GM18520 (cell line): Measurements from ENCODE around the gene DST.

Experiments
- ATAC-seq: cut with Tn5 transposase; IDR thresholded peaks from one replicate; pipeline ENCODE4 v1.9.1; 2021; ENCODE audit not compliant: unreplicated experiment

The DST gene

GRCh38 chr6:56540232-56541029 is 102.3 kb downstream of the DST start:
- no peak for ATAC-seq

- no peak for ATAC-seq
Measured at GRCh38 chr6:56539527-56540105, 103.1 kb downstream of the DST start.

- ATAC-seq = no peak
Measured at GRCh38 chr6:56538851-56539250, 103.8 kb downstream of the DST start.

DNA sequence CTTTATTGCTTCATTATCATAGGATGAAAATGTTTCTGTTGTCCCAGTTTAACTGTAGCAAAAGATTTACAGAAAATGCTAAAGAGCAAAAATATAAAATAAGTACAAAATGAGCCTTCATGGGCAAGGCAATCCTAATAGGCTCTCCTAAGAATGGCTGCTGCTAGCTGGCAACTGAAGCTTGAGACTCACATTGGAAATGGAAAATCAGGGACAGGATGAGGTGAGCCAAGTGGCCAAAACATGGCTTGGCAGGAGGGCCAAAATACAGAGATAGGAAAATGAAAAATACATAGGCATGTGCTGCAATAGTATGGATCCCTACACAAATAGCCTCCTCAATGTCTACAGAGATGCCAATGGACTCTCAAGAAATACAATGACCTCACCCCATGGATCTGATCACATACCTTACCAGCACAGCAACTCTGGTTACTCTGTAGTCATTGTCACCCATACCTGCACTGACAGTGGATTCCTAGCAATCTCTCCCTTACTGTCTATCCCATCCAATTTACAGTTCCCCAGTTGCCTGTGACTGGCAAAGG is 105.4 kb downstream of the DST start:
- no peak for ATAC-seq

DNA sequence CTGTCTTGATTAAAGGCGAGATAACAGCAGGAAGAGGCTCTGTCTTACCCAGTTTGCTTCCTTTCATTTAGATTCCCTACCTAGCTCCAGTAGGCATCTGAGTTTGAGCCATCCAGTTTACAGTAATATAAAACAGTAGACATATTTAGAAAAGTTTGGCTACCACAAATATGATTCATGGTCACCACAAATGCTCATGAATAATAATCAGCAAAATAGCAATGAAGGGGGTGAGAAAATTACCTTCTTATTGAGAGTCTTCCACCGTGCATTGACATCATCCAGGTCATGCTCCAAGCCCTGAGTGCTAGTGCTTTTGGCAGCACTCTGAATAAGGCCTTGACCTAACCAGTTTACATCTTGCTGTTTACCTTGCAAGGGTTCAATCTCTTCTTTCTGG is 106.2 kb downstream of the DST start:
- no peak for ATAC-seq

DNA sequence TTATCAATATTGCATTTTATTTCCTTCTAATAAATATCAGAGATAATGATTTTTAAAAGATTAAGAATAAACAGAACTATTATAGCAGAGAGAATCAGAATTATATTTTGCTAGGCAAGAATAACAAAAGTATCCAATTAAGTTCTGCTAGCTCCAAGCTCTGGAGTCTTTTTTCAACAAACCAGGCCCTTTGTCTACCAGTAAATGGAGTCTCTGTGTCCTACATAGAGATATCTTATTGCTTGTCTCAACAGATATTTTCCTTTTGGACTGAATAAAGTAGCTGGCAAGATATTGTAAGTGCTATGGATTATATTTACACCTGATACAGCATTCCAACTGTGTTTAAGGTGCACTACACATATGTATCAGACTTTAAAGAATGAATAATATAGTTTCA is 107.1 kb downstream of the DST start:
- ATAC-seq = no peak

DNA sequence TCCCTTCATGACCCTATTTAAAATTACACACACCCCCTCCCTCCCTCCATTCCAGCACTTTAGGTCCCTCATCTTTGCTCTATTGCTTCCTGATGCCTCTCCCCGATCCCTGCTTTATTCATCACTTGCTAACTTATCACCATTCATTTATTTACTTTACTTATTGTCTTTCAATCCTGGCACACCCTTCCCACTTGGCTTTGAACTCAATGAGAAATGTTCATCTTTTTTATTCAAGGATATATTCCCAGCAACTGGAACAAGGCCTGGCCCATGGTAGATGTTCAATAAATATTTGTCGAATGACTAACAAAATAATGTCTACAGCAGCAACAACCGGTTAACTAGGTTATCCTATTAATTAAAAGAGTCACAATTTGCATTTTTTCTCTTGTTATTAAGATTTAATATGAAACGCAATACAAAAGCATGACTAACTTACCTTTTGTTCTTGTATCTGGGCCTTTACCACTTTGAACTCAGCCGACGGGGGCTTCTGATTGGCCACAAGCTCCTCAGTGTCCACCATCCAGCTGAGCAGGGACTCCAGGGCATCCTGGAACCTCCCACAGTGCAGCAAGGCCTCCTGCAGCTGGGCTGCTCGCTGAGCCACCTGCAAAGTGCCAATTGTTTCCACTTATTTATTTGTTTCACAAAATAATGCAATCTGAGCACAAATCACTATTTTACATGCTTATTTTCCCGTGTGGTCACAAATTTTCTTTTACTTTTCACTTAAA is 107.8 kb downstream of the DST start:
- ATAC-seq = no peak

GRCh38 chr6:56532766-56533551 is 109.7 kb downstream of the DST start:
- ATAC-seq = no peak

GRCh38 chr6:56531839-56532595 is 110.7 kb downstream of the DST start:
- ATAC-seq = no peak

DNA sequence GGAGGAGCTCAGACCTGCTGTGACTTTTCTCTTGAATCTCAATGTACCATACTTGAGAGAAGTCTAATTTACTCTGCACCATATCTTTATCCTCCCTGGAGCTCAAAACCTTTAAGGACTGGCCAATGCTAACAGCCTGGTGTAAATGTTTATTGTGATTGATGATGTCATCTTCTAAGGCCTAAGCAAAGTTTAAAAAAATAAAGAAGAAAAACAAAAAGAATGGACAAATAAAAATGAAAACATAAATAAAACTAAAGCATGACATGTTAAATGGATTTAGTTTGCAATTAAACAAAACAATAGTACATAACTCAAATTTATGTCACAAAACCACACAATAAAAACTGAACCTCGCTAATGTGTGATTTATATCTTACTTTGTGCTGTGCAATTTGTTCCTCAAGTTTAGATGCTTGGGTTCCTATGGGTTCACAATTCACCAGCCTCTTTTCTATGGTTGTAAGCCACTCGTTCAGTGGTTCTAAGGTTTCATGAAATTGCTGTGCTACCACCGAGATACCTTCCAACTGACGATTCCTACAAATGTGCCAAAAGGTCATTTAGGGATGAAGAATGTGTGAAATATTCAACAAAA is 113.0 kb downstream of the DST start:
- ATAC-seq = no peak

- ATAC-seq = no peak
Measured at GRCh38 chr6:56528412-56528841, 114.3 kb downstream of the DST start.

DNA sequence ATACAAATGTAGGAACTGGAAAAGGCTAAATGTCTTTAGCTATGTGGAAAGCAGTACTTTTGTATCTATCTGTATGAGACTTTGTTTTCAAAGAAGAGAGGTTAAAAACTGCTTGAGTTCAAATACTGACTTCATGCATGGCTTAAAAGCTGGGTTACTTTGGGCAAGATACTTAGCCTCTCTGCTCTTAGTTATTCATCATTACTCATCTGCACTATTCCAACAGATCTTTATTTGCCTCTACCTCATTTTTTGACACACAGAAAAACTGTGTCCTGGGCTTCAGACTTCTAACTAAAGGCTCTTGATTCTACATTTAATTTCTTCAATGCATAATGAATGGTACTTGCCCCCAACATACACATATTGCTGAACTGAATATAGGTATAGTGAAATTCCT is 114.8 kb downstream of the DST start:
- ATAC-seq = no peak

- no peak for ATAC-seq
Measured at GRCh38 chr6:56526860-56527544, 115.7 kb downstream of the DST start.

- no peak for ATAC-seq
Measured at GRCh38 chr6:56525974-56526789, 116.5 kb downstream of the DST start.

DNA sequence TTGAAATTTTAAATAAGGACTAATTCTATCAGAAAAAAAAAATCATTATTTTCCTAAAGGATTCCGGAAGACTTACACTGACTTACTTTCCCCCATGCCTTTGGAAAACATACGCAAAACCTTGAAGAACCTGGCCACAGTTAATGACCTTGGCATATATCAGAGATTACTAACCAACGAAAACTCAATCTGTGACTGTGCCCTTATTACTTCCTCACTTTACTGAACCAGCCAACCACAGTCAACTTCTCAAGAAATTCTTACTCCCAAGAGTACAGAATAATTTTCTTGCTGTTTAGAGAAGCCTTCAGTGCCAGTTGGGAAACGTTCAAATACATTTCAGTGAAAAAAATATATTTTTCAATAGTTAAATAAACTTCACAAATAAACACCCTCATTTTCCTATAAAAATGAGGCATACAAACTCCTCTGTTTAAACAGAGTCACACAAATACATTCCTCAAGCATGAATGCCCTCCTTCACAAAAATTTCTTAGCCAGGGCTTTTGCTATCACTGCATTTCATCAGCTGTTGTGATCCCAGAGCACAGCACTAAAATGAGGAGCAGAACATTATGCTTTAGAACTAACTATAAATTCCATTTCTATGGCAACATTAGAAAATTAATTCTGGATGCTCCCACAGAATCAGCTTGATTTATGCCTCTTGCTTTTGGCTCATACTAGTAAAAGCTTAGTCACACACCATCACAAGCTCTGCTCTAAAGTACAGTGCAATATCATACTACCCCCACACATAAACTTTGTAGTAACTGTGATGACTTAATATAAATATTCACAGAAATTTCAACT is 117.6 kb downstream of the DST start:
- ATAC-seq = no peak

- no peak for ATAC-seq
Measured at GRCh38 chr6:56522495-56523270, 120.0 kb downstream of the DST start.

- ATAC-seq = no peak
Measured at GRCh38 chr6:56521976-56522375, 120.7 kb downstream of the DST start.
